ENCODE measurements around the gene MYL10.

Gene MYL10

DNA sequence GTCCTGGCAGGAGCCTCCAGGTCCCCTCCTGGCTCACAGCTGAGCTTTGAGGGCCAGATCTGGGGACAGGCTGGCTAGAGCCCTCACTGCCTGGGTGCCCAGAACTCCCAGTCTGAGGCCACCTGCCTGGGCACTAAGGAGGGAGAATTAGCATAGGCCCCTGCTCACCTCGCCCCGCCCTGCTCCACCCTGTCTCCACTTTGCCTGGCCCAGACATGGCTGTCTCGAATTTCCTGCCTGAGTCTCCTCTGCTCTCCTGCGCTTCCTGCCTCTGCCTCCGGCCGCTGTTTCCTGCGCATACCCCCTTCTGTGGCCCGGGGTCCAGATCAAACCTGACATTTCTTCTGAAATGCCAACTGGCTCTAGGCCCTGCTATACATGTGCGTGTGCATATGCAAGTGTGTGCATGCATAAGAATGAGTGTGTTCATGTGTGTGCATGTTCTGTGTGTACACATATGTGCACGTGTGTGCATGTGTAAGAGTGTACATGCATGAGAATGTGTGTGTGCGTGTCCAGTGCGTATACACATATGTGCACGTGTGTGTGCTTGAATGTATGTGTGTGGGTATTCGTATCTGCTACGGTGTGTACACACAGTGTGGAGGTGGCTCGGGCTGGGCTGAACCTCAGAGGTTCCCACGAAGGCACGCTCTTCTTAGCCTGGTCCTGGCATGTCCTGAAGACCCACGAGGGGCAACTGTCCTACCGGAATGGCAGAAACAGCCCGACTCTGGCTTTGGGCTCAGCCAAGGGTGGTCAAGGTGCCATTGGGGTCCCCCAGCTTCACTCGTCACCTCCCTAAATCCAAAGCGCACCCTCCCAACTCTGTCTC is 64.9 kb downstream of the MYL10 start:
- no peak for DNase-seq

Data from Kasumi-1 (cell line).